Kidney (tissue), 14 donors: ENCODE data around the gene KLHDC7B. TPM values are rescaled to one million over a fixed set of nuclear protein-coding genes. Genes with fewer than 3 reads are reported as not detected.

Experiments
- DNase-seq, 5 donors: peaks; one replicate each; pipeline ENCODE4 v3.0.0-alpha.2; 2013 to 2020
- FAIRE-seq: peaks from 2 replicates; lab custom pipeline; 2012; peaks lifted over from hg19 to GRCh38; lab: Jason Lieb, UNC
- H3K27ac ChIP-seq, 2 donors: one replicate each; pipeline ENCODE4 v1.7.0; 2013; ENCODE audit warnings: low read depth in 2 of 2, low read length in 2 of 2, inconsistent platforms in 1 of 2
- H3K27me3 ChIP-seq: one replicate; pipeline ENCODE4 v1.7.1; 2013; ENCODE audit warnings: low read length, inconsistent platforms; ENCODE audit not compliant: control insufficient read depth, insufficient read depth
- H3K36me3 ChIP-seq, 3 donors: one replicate each; pipeline versions ENCODE4 v1.7.0 to v1.7.1; 2013; ENCODE audit warnings: low read length in 3 of 3, control low read depth in 1 of 3, inconsistent platforms in 1 of 3; ENCODE audit not compliant: insufficient read depth in 3 of 3, control insufficient read depth in 2 of 3
- H3K4me1 ChIP-seq, 3 donors: one replicate each; pipeline versions ENCODE4 v1.7.0 to v1.7.1; 2013; ENCODE audit warnings: low read length in 3 of 3, inconsistent platforms in 1 of 3, low read depth in 1 of 3; ENCODE audit not compliant: control insufficient read depth in 2 of 3, insufficient read depth in 2 of 3
- H3K4me3 ChIP-seq, 3 donors: one replicate each; pipeline versions ENCODE4 v1.7.0 to v1.8.1; 2013; ENCODE audit warnings: low read length in 3 of 3, control low read depth in 1 of 3, inconsistent platforms in 1 of 3
- H3K9ac ChIP-seq, 3 donors: one replicate each; pipeline versions ENCODE4 v1.7.0 to v1.7.1; 2013; ENCODE audit warnings: low read length in 3 of 3, control low read depth in 1 of 3, inconsistent platforms in 1 of 3
- H3K9me3 ChIP-seq, 3 donors: one replicate each; pipeline versions ENCODE4 v1.7.0 to v1.7.1; 2013; ENCODE audit warnings: low read length in 3 of 3, control low read depth in 1 of 3, inconsistent platforms in 1 of 3; ENCODE audit not compliant: control insufficient read depth in 2 of 3, insufficient read depth in 1 of 3
- CTCF ChIP-seq: IDR thresholded peaks from 3 replicates; pipeline ENCODE4 v1.5.1; 2012; ENCODE audit warnings: mild to moderate bottlenecking, moderate library complexity, borderline replicate concordance; ENCODE audit not compliant: insufficient read depth; ENCODE audit errors: extremely low read depth
- intact Hi-C: fragments of 100-400 bp; cut with DNase I; formaldehyde crosslinking; loops from one replicate; pipeline ENCODE4 v1.11.1; 2022
- polyA plus RNA-seq: library from polyadenylated mRNA; stranded (reverse); fragments of 350-450 nt; fragmentation: Illumina TruSeq; extraction: RNeasy Lipid Tissue Mini Kit (QIAGEN cat#74804); gene quantifications from one replicate; pipeline ENCODE4 v1.2.3, GENCODE V29; 2014; ENCODE audit warnings: low read depth, low replicate concordance; ENCODE audit not compliant: insufficient read depth
- total RNA-seq: library from RNA; stranded (reverse); fragmentation: NEBNext Ultra II Directional; extraction: Animal tissue kit (Norgen Biotek cat#: 25700); gene quantifications from one replicate; pipeline ENCODE4 v1.2.1, GENCODE V29; 2021
- donor health status: control.
- donor health status: control.
- donor health status: control.
- donor health status: control.
- donor health status: control.
- donor health status: DM: yes; HTN: yes; CAD: no.
- donor health status: Normal renal cell carcinoma (clear cell type).

Gene KLHDC7B
- total and polyA plus RNA-seq, 2 donors from 2014 or later = 1.4 to 16.1 TPM

GRCh38 chr22:50523458-50523805 is 22.3 kb upstream of the KLHDC7B start:
- TF ChIP-seq CTCF = no peak
- H3K27me3 ChIP-seq = no peaks in the 10 kb centered on the region
- intact Hi-C loops = no loop called here
- FAIRE-seq (no peak), DNase-seq (peak in 1 of 5 donors; percentile 43)
- H3K4me1 ChIP-seq = peaks cover 0 to 20% (median 11%) of the 10 kb centered on the region in 3 donors
- H3K36me3 ChIP-seq = peaks cover 0 to 8% (median 7%) of the 10 kb centered on the region in 3 donors
- H3K27ac ChIP-seq = no peak overlapping the region
- H3K9me3 ChIP-seq = no peaks in the 10 kb centered on the region
- no peak overlapping the region for H3K9ac ChIP-seq
- no peak overlapping the region for H3K4me3 ChIP-seq

GRCh38 chr22:50523806-50524675 is 21.7 kb upstream of the KLHDC7B start:
- Histone ChIP-seq H3K27me3 (no peaks in the 10 kb centered on the region), H3K9me3 (no peaks in the 10 kb centered on the region), H3K4me3 (peak overlapping the region; percentile 26 to 65 (median 36)), H3K36me3 (peaks cover 0 to 8% (median 7%) of the 10 kb centered on the region in 3 donors), H3K9ac (peak overlapping the region in 1 of 3 donors; percentile 61), H3K4me1 (peaks cover 0 to 20% (median 11%) of the 10 kb centered on the region in 3 donors), H3K27ac (no peak overlapping the region)
- FAIRE-seq (no peak), DNase-seq (peak in 2 of 5 donors; percentile 44 to 79)
- intact Hi-C loops = no loop called here
- TF ChIP-seq CTCF = no peak

DNA sequence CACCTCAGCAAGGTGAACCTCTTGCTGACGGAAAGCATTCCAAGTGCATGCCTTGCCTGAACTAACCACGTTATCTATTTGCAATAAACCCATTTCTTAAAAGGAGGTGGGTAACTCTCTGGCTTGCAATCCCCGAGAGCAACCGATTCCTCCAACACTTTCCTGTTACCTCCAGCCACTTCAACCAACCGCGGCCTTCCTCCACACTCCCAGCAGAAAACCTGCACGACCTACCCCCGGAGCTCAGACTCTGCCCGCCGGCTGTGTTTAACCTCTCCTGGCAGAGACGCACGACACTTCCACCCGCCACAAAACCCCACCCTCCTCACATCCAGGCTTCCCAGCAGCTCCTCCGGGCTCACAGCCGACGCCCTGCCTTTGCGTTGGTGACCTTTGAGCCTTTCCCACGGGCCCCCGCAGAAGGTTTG is 21.0 kb upstream of the KLHDC7B start:
- peak in 1 of 5 donors; percentile 52 for DNase-seq
- peak overlapping the region; percentile 69 to 89 for H3K27ac ChIP-seq
- H3K27me3 ChIP-seq = peaks cover 2% of the 10 kb centered on the region
- H3K9ac ChIP-seq = peak overlapping the region in 1 of 3 donors; percentile 61
- peaks cover 0 to 7% (median 6%) of the 10 kb centered on the region in 3 donors for H3K36me3 ChIP-seq
- no peak for TF ChIP-seq CTCF
- no peaks in the 10 kb centered on the region for H3K9me3 ChIP-seq
- no peak for FAIRE-seq
- H3K4me3 ChIP-seq = peak overlapping the region; percentile 26 to 65 (median 36)
- intact Hi-C loops = no loop called here
- peaks cover 0 to 20% (median 11%) of the 10 kb centered on the region in 3 donors for H3K4me1 ChIP-seq
